CD14-positive monocyte (primary cell): ENCODE measurements around the gene HK2. TPM values are rescaled to one million over a fixed set of nuclear protein-coding genes. Genes with fewer than 3 reads are reported as not detected.
"Not testable (repeated sequence)": the region's sequence is repeated elsewhere in the genome, so short reads cannot be mapped to it uniquely, and the experiment has no call there.

Experiments used
- DNase-seq, 3 donors: peaks; one replicate each; pipeline ENCODE4 v3.0.0-alpha.2; 2011 to 2022
- H2AFZ ChIP-seq: 2 replicates; pipeline ENCODE4 v1.6.0; 2012; ENCODE audit warnings: mild to moderate bottlenecking, low read depth, low read length, inconsistent platforms; ENCODE audit not compliant: insufficient read depth, poor library complexity, severe bottlenecking
- H3K27ac ChIP-seq, 2 donors: 1 replicate in 1 of 2; 2 replicates in 1 of 2; pipeline ENCODE4 v1.5.1; 2012 to 2013; ENCODE audit warnings: low read length in 2 of 2, control low read depth in 1 of 2, inconsistent platforms in 1 of 2, low read depth in 1 of 2, mild to moderate bottlenecking in 1 of 2
- H3K27me3 ChIP-seq, 2 donors: one replicate each; pipeline versions ENCODE4 v1.6.0 to v1.6.1; 2011 to 2013; ENCODE audit warnings: low read length in 2 of 2; ENCODE audit not compliant: control insufficient read depth in 2 of 2, insufficient read depth in 2 of 2
- H3K36me3 ChIP-seq, 2 donors: replicated peaks in 1 of 2; 1 replicate in 1 of 2; 2 replicates in 1 of 2; pipeline versions ENCODE4 v1.5.1 to v1.6.1; 2012 to 2013; ENCODE audit warnings: low read length in 2 of 2, control low read depth in 1 of 2, inconsistent platforms in 1 of 2, mild to moderate bottlenecking in 1 of 2; ENCODE audit not compliant: insufficient read depth in 2 of 2, control insufficient read depth in 1 of 2
- H3K4me1 ChIP-seq, 2 donors: 1 replicate in 1 of 2; 2 replicates in 1 of 2; pipeline versions ENCODE4 v1.5.1 to v1.6.1; 2012 to 2013; ENCODE audit warnings: low read length in 2 of 2, control low read depth in 1 of 2, inconsistent platforms in 1 of 2, mild to moderate bottlenecking in 1 of 2, moderate library complexity in 1 of 2; ENCODE audit not compliant: insufficient read depth in 2 of 2, control insufficient read depth in 1 of 2
- H3K4me2 ChIP-seq: replicated peaks from 2 replicates; pipeline ENCODE3; 2012; ENCODE audit warnings: low read length, moderate library complexity, mild to moderate bottlenecking; ENCODE audit not compliant: poor library complexity, severe bottlenecking; ENCODE audit errors: extremely low read depth
- H3K4me3 ChIP-seq, 3 experiments: fragments of 200-600 bp in 1 of 3; sonication (generic) in 1 of 3; replicated peaks in 1 of 3; 1 replicate in 2 of 3; 2 replicates in 1 of 3; pipeline ENCODE4 v1.5.1; 2011 to 2013; ENCODE audit warnings: low read length in 3 of 3, mild to moderate bottlenecking in 3 of 3, control low read depth in 2 of 3, low read depth in 2 of 3, inconsistent platforms in 1 of 3, moderate library complexity in 1 of 3
- H3K79me2 ChIP-seq: 2 replicates; pipeline ENCODE4 v1.6.0; 2012; ENCODE audit warnings: mild to moderate bottlenecking, control low read depth, inconsistent platforms, low read length, moderate library complexity; ENCODE audit not compliant: insufficient read depth
- H3K9ac ChIP-seq: 2 replicates; pipeline ENCODE4 v1.6.0; 2017; ENCODE audit warnings: low read length, mild to moderate bottlenecking; ENCODE audit not compliant: insufficient read depth, poor library complexity, severe bottlenecking
- H3K9me3 ChIP-seq, 2 donors: replicated peaks in 1 of 2; 1 replicate in 1 of 2; 2 replicates in 1 of 2; pipeline versions ENCODE4 v1.5.1 to v1.6.1; 2012 to 2013; ENCODE audit warnings: low read length in 2 of 2, control low read depth in 1 of 2; ENCODE audit not compliant: control insufficient read depth in 1 of 2, insufficient read depth in 1 of 2
- H4K20me1 ChIP-seq: 2 replicates; pipeline ENCODE4 v1.6.0; 2012; ENCODE audit warnings: mild to moderate bottlenecking, low read length, control low read depth, moderate library complexity; ENCODE audit not compliant: insufficient read depth
- H3K27ac Mint-ChIP-seq, 7 donors: one replicate each; pipeline ENCODE4 v1.8.0; 2020; ENCODE audit warnings: mild to moderate bottlenecking in 7 of 7, mixed read lengths in 7 of 7, moderate library complexity in 6 of 7, inconsistent platforms in 2 of 7
- H3K27me3 Mint-ChIP-seq, 3 donors: one replicate each; pipeline ENCODE4 v1.8.0; 2021 to 2022; ENCODE audit warnings: low read depth in 3 of 3, mild to moderate bottlenecking in 3 of 3, mixed read lengths in 3 of 3, moderate library complexity in 3 of 3, inconsistent platforms in 1 of 3
- H3K36me3 Mint-ChIP-seq, 2 donors: one replicate each; pipeline ENCODE4 v1.8.0; 2020; ENCODE audit warnings: mixed read lengths in 2 of 2, inconsistent platforms in 1 of 2, mild to moderate bottlenecking in 1 of 2
- H3K4me1 Mint-ChIP-seq: one replicate; pipeline ENCODE4 v1.8.0; 2020; ENCODE audit warnings: mild to moderate bottlenecking, mixed read lengths
- H3K4me3 Mint-ChIP-seq, 2 donors: one replicate each; pipeline ENCODE4 v1.8.0; 2020; ENCODE audit warnings: mild to moderate bottlenecking in 2 of 2, mixed read lengths in 2 of 2, moderate library complexity in 1 of 2
- H3K9me3 Mint-ChIP-seq, 7 donors: one replicate each; pipeline ENCODE4 v1.8.0; 2020 to 2022; ENCODE audit warnings: mixed read lengths in 7 of 7, mild to moderate bottlenecking in 6 of 7, moderate library complexity in 6 of 7, inconsistent platforms in 2 of 7
- WGBS: methylation state at CpG from one replicate; pipeline ENCODE4 v1.1.5; 2013; ENCODE audit warnings: missing lambda C conversion rate; ENCODE audit not compliant: insufficient coverage; 5-methylcytosine and 5-hydroxymethylcytosine counted together
- intact Hi-C, 2 donors: fragments of 100-400 bp; cut with micrococcal nuclease; formaldehyde crosslinking; loops; one replicate each; pipeline versions ENCODE4 v1.15.0 to v1.15.1; 2023
- polyA plus RNA-seq, 3 donors: library from polyadenylated mRNA; depleted of rRNA in 1 of 3; unstranded in 2 of 3; stranded (reverse) in 1 of 3; fragments of 300-500 nt in 2 of 3; fragments of >200 nt in 1 of 3; fragmentation: Illumina TruSeq in 2 of 3; gene quantifications; 1 replicate in 2 of 3; 2 replicates in 1 of 3; pipeline ENCODE4 v1.2.3, GENCODE V29; 2012 to 2021
- TF ChIP-seq, protein P1 (sequence below): fragments of 200-600 bp; IDR thresholded peaks from one replicate; pipeline ENCODE4 v1.8.0; 2022; ENCODE audit warnings: antibody characterized with exemption, mild to moderate bottlenecking

HK2 gene
- polyA plus RNA-seq, 3 donors = 20.3 to 46.7 (median 29.8) TPM

DNA sequence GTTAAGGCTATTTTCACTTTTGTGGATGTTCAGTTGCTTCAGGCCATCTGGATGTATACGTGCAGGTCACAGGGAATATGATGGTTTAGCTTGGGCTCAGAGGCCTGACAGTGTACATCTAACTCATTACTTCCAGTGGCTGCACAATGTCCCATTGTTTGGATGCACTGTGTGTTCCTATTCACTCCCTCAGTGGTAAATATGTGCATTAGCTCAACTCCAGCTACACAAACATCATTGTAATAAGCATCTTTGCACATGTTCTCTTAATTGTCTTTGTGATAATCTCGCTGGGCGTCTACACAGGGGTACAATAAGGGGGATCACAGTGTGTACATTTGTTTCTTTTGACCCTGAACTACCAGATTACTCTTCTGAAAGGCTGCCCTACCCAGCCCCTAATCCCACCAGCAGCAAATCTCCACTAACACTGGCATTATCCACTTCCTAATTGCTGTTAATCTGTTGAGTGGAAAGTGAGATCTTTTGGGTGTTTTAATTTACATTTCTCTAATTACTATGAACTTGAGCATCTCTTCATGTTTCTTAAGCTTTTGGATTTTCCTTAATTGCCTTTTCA is 68.4 kb downstream of the HK2 start:
- H3K9ac ChIP-seq = no peak overlapping the region
- no peaks in the 10 kb centered on the region for H3K4me1 Mint-ChIP-seq
- no peaks in the 10 kb centered on the region for H3K79me2 ChIP-seq
- H3K27me3 Mint-ChIP-seq = peaks cover 0 to 3% (median 2%) of the 10 kb centered on the region in 3 donors
- H3K4me2 ChIP-seq = no peak overlapping the region
- H3K9me3 Mint-ChIP-seq = peaks cover 4 to 11% (median 5%) of the 10 kb centered on the region in 7 donors
- no peak overlapping the region for H3K4me3 Mint-ChIP-seq
- H3K27me3 ChIP-seq = no peaks in the 10 kb centered on the region
- intact Hi-C loops = no loop called here
- TF ChIP-seq, protein P1, sequence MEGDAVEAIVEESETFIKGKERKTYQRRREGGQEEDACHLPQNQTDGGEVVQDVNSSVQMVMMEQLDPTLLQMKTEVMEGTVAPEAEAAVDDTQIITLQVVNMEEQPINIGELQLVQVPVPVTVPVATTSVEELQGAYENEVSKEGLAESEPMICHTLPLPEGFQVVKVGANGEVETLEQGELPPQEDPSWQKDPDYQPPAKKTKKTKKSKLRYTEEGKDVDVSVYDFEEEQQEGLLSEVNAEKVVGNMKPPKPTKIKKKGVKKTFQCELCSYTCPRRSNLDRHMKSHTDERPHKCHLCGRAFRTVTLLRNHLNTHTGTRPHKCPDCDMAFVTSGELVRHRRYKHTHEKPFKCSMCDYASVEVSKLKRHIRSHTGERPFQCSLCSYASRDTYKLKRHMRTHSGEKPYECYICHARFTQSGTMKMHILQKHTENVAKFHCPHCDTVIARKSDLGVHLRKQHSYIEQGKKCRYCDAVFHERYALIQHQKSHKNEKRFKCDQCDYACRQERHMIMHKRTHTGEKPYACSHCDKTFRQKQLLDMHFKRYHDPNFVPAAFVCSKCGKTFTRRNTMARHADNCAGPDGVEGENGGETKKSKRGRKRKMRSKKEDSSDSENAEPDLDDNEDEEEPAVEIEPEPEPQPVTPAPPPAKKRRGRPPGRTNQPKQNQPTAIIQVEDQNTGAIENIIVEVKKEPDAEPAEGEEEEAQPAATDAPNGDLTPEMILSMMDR = no peak
- no peak overlapping the region for H3K27ac ChIP-seq
- H3K4me1 ChIP-seq = no peaks in the 10 kb centered on the region
- no CpG with 5 or more reads among the region's 3 CpGs for WGBS
- H4K20me1 ChIP-seq = no peaks in the 10 kb centered on the region
- no peak overlapping the region for H2AFZ ChIP-seq
- peaks cover 8 to 14% of the 10 kb centered on the region in 2 donors for H3K36me3 Mint-ChIP-seq
- H3K36me3 ChIP-seq = no peaks in the 10 kb centered on the region
- H3K4me3 ChIP-seq = no peak overlapping the region
- H3K27ac Mint-ChIP-seq = peak overlapping the region in 2 of 7 donors; percentile 7 to 27
- no peak for DNase-seq
- peaks cover 0 to 2% of the 10 kb centered on the region in 2 donors for H3K9me3 ChIP-seq

DNA sequence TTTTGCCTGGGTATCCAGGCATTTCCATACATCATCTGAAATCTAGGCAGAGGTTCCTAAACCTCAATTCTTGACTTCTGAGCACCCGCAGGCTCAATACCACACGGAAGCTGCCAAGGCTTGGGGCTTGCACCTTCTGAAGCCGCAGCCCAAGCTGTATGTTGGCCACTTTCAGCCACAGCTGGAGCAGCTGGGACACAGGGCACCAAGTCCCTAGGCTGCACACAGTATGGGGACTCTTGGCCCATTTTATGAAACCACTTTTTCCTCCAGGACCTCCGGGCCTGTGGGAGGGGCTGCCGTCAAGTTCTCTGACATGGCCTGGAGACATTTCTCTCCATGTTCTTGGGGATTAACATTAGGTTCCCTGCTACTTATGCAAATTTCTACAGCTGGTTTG is 72.5 kb downstream of the HK2 start:
- H2AFZ ChIP-seq = no peak overlapping the region
- no peaks in the 10 kb centered on the region for H3K36me3 ChIP-seq
- Mint-ChIP-seq H3K27me3 (peaks cover 24 to 28% (median 26%) of the 10 kb centered on the region in 3 donors), H3K4me1 (peaks cover 12% of the 10 kb centered on the region), H3K4me3 (no peak overlapping the region), H3K9me3 (peaks cover 8 to 21% (median 13%) of the 10 kb centered on the region in 7 donors), H3K36me3 (peaks cover 4 to 9% of the 10 kb centered on the region in 2 donors), H3K27ac (peak overlapping the region in 1 of 7 donors; percentile 28)
- WGBS = 92% methylated on average over 5 of the region's 5 CpGs
- no peaks in the 10 kb centered on the region for H3K4me1 ChIP-seq
- no peaks in the 10 kb centered on the region for H4K20me1 ChIP-seq
- intact Hi-C loops = no loop called here
- peaks cover 0 to 6% of the 10 kb centered on the region in 2 donors for H3K9me3 ChIP-seq
- TF ChIP-seq, protein P1 = no peak
- H3K27ac ChIP-seq = no peak overlapping the region
- H3K4me3 ChIP-seq = no peak overlapping the region
- no peak for DNase-seq
- H3K79me2 ChIP-seq = no peaks in the 10 kb centered on the region
- peaks cover 0 to 16% of the 10 kb centered on the region in 2 donors for H3K27me3 ChIP-seq
- no peak overlapping the region for H3K4me2 ChIP-seq
- no peak overlapping the region for H3K9ac ChIP-seq

DNA sequence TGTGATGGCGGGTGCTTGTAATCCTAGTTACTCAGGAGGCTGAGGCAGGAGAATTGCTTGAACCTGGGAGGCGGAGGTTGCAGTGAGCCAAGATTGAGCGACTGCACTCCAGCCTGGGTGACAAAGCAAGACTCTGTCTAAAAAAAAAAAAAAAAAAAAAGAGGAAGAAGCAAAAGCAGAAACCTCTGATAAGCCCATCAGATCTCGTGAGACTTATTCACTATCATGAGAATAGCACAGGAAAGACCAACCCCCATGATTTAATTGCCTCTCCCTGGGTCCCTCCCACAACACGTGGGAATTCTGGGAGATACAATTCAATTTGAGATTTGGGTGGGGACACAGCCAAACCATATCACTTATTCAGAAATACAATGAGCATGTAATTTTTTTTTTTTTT is 73.6 kb downstream of the HK2 start:
- H3K27ac Mint-ChIP-seq, intact Hi-C loops, H4K20me1 ChIP-seq, H3K36me3 Mint-ChIP-seq, H3K9ac ChIP-seq, H3K9me3 ChIP-seq, H3K4me3 Mint-ChIP-seq, DNase-seq, H3K4me3 ChIP-seq, H3K4me2 ChIP-seq, H3K36me3 ChIP-seq, H3K79me2 ChIP-seq, H3K27ac ChIP-seq, H2AFZ ChIP-seq, H3K4me1 ChIP-seq: not testable (repeated sequence)
- H3K27me3 ChIP-seq = peaks cover 0 to 16% of the 10 kb centered on the region in 2 donors
- peaks cover 12% of the 10 kb centered on the region for H3K4me1 Mint-ChIP-seq
- H3K27me3 Mint-ChIP-seq = peaks cover 21 to 31% (median 28%) of the 10 kb centered on the region in 3 donors
- peaks cover 8 to 21% (median 13%) of the 10 kb centered on the region in 7 donors for H3K9me3 Mint-ChIP-seq
- WGBS = no CpG with 5 or more reads among the region's 5 CpGs
